ENCODE data around the gene PIK3C3.

DNA sequence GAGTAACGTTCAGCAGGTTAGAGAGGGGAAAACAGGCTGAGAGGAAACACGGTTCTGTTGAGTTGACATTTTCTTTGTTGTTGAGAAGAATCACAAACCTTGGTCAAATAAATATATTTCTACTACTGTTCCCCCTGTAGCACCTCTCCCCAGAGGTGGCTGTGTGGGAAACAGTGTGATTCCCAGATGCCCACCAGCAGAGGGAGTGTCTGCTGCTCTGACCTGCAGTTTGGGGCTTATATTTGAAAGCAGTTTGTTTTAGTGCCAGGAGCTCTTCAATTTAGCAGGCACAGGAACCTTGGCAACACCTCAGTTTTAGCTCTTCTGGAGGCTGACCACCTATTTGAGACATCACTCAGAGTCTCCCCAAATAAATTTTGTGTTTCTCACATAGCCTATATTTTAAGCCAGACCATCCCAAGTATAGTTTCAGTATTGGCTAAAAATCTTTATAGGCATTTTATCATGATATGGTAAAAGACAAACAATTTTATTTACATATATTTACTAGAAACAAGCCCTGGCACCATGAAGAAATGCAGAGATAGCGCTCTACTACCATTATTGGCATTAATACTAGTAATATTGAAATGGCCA is 75.7 kb downstream of the PIK3C3 start:
- TF ChIP-seq CTCF (IDR thresholded peaks at IDR 0.05; ENCODE audit: low read length): peak; percentile 51; the same call in 1 of the 2 replicates
- TF ChIP-seq EZH2 (IDR thresholded peaks at IDR 0.05; ENCODE audit: borderline replicate concordance, low read length): no peak
